SKM-1 (cell line): ENCODE data around the gene TEX29.

Experiments
- DNase-seq: peaks from one replicate; lab custom pipeline; 2025; ENCODE audit not compliant: unreplicated experiment; lab: John Stamatoyannopoulos, UW

TEX29 gene

GRCh38 chr13:111322001-111322915 lies 1.8 kb downstream of the TEX29 start:
- DNase-seq: no peak

GRCh38 chr13:111322916-111323331 lies 2.5 kb downstream of the TEX29 start:
- no peak for DNase-seq

- no peak for DNase-seq
Measured at GRCh38 chr13:111323549-111323948, 3.1 kb downstream of the TEX29 start.

- DNase-seq: no peak
Measured at GRCh38 chr13:111323950-111324651, 3.7 kb downstream of the TEX29 start.

- no peak for DNase-seq
Measured at GRCh38 chr13:111324736-111325135, 4.3 kb downstream of the TEX29 start.

- no peak for DNase-seq
Measured at GRCh38 chr13:111325146-111325890, 4.9 kb downstream of the TEX29 start.

GRCh38 chr13:111325941-111326620 lies 5.6 kb downstream of the TEX29 start:
- DNase-seq: no peak

- DNase-seq: no peak
Measured at GRCh38 chr13:111326621-111326965, 6.2 kb downstream of the TEX29 start.

- no peak for DNase-seq
Measured at GRCh38 chr13:111326981-111327642, 6.7 kb downstream of the TEX29 start.

- DNase-seq: no peak
Measured at GRCh38 chr13:111327730-111328573, 7.5 kb downstream of the TEX29 start.

GRCh38 chr13:111328574-111329410 lies 8.3 kb downstream of the TEX29 start:
- DNase-seq: no peak

GRCh38 chr13:111329641-111330040 lies 9.2 kb downstream of the TEX29 start:
- DNase-seq: no peak

- DNase-seq: no peak
Measured at GRCh38 chr13:111330066-111330610, 9.7 kb downstream of the TEX29 start.

GRCh38 chr13:111335298-111335697 lies 14.9 kb downstream of the TEX29 start:
- DNase-seq: no peak

GRCh38 chr13:111336666-111337065 lies 16.2 kb downstream of the TEX29 start:
- DNase-seq: no peak

GRCh38 chr13:111337206-111337605 lies 16.8 kb downstream of the TEX29 start:
- DNase-seq: no peak

- DNase-seq: no peak
Measured at GRCh38 chr13:111337741-111338140, 17.3 kb downstream of the TEX29 start.

- no peak for DNase-seq
Measured at GRCh38 chr13:111338841-111339240, 18.4 kb downstream of the TEX29 start.
